Thyroid gland (tissue), 4 donors: ENCODE measurements around the gene ACAT2. TPM values are rescaled to one million over a fixed set of nuclear protein-coding genes. Genes with fewer than 3 reads are reported as not detected.
A peak's percentile ranks its signal among the peaks of the same experiment; 100 is the strongest.

Source experiments
- DNase-seq, 2 donors: peaks; one replicate each; pipeline ENCODE4 v3.0.0-alpha.2; 2019
- H3K27ac ChIP-seq, 3 donors: fragments of 200-600 bp; sonication (generic); 1 replicate in 2 of 3; 2 replicates in 1 of 3; pipeline ENCODE4 v1.5.1; 2016 to 2019; ENCODE audit warnings: mild to moderate bottlenecking in 1 of 3, moderate library complexity in 1 of 3
- H3K27me3 ChIP-seq: fragments of 200-600 bp; sonication (generic); one replicate; pipeline ENCODE4 v1.5.1; 2019
- H3K36me3 ChIP-seq, 2 donors: fragments of 200-600 bp; sonication (generic); one replicate each; pipeline ENCODE4 v1.5.1; 2016 to 2019
- H3K4me1 ChIP-seq, 2 donors: fragments of 200-600 bp; sonication (generic); one replicate each; pipeline ENCODE4 v1.5.1; 2017 to 2019
- H3K4me3 ChIP-seq, 3 donors: fragments of 200-600 bp; sonication (generic); replicated peaks in 1 of 3; 1 replicate in 2 of 3; 2 replicates in 1 of 3; pipeline ENCODE4 v1.5.1; 2016; ENCODE audit warnings: mild to moderate bottlenecking in 1 of 3
- H3K9me3 ChIP-seq: fragments of 200-600 bp; sonication (generic); one replicate; pipeline ENCODE4 v1.5.1; 2017
- POLR2A ChIP-seq, 2 donors: fragments of 450-650 bp; IDR thresholded peaks; one replicate each; pipeline ENCODE4 v1.6.1; 2017; ENCODE audit warnings: antibody characterized with exemption in 2 of 2, mild to moderate bottlenecking in 2 of 2, moderate library complexity in 1 of 2
- WGBS, 2 donors: methylation state at CpG; one replicate each; pipeline ENCODE4 v1.1.5; 2017; 5-methylcytosine and 5-hydroxymethylcytosine counted together
- intact Hi-C: fragments of 100-400 bp; cut with DNase I; formaldehyde crosslinking; loops from one replicate; pipeline ENCODE4 v1.15.1; 2023
- total RNA-seq, 4 donors: library from RNA; depleted of rRNA; stranded (reverse); fragments of >200 nt; gene quantifications; one replicate each; pipeline ENCODE4 v1.2.3, GENCODE V29; 2016
- TF ChIP-seq, protein P1 (sequence below), 6 experiments: fragments of 200-600 bp in 3 of 6; fragments of 450-650 bp in 3 of 6; sonication (generic) in 3 of 6; IDR thresholded peaks; one replicate each; pipeline ENCODE4 v1.5.1; 2016 to 2019; ENCODE audit warnings: antibody characterized with exemption in 6 of 6, mild to moderate bottlenecking in 2 of 6, inconsistent platforms in 1 of 6, moderate library complexity in 1 of 6

Gene ACAT2
- total RNA-seq, 4 donors from 2014 or later, result 5.6 to 10.4 (median 7.0) TPM

DNA sequence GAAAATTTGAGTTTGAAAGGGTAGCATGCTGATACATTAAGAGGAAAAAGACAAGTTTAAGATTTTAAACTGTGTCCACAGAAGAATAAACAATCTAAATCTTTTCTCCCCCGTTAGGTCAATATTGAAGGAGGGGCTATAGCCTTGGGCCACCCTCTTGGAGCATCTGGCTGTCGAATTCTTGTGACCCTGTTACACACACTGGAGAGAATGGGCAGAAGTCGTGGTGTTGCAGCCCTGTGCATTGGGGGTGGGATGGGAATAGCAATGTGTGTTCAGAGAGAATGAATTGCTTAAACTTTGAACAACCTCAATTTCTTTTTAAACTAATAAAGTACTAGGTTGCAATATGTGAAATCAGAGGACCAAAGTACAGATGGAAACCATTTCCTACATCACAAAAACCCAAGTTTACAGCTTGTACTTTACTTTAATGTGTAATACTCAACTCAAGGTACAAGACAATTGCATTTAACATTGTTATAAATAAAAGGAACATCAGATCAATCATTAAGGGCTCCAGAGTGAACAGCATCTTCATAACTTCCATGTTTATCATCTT, 16.8 kb downstream of the ACAT2 start:
- H3K4me3 ChIP-seq, result no peak overlapping the region
- WGBS, 2 donors, result 80 to 82% methylated on average over 3 of the region's 3 CpGs
- H3K36me3 ChIP-seq, result peaks cover 61 to 62% of the 10 kb centered on the region in 2 donors
- TF ChIP-seq POLR2A (IDR thresholded peaks at IDR 0.05), result no peak
- TF ChIP-seq, protein P1, sequence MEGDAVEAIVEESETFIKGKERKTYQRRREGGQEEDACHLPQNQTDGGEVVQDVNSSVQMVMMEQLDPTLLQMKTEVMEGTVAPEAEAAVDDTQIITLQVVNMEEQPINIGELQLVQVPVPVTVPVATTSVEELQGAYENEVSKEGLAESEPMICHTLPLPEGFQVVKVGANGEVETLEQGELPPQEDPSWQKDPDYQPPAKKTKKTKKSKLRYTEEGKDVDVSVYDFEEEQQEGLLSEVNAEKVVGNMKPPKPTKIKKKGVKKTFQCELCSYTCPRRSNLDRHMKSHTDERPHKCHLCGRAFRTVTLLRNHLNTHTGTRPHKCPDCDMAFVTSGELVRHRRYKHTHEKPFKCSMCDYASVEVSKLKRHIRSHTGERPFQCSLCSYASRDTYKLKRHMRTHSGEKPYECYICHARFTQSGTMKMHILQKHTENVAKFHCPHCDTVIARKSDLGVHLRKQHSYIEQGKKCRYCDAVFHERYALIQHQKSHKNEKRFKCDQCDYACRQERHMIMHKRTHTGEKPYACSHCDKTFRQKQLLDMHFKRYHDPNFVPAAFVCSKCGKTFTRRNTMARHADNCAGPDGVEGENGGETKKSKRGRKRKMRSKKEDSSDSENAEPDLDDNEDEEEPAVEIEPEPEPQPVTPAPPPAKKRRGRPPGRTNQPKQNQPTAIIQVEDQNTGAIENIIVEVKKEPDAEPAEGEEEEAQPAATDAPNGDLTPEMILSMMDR (IDR thresholded peaks at IDR 0.05), result no peak
- no peak for DNase-seq
- H3K4me1 ChIP-seq, result no peaks in the 10 kb centered on the region
- no peak overlapping the region for H3K27ac ChIP-seq
- no peaks in the 10 kb centered on the region for H3K9me3 ChIP-seq
- intact Hi-C loops, result no loop called here
- H3K27me3 ChIP-seq, result no peaks in the 10 kb centered on the region

DNA sequence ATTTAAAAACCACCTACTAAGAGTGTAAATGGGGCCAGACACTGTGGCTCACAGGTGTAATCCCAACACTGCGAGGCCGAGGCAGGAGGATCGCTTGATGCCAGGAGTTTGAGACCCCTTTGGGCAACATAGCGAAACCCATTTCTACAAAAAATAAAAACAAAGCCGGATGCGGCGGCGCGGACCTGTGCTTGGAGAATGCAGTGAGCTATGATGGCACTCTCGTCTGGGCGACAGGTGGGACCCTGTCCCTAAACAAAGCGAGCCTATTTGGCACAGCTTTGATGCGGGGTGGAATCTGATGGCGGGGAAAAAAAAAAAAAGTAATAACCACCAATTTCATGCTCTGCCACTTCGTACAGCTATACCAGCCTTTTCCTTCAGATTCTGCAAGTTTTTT, 26.4 kb downstream of the ACAT2 start:
- H3K27me3 ChIP-seq, result no peaks in the 10 kb centered on the region
- H3K9me3 ChIP-seq, result no peaks in the 10 kb centered on the region
- peaks cover 34 to 44% of the 10 kb centered on the region in 2 donors for H3K36me3 ChIP-seq
- 36 to 45% methylated on average over 15 of the region's 15 CpGs for WGBS, 2 donors
- intact Hi-C loops, result loop anchor here (5.0 to 10.0 kb wide), 2 partner anchors 63 to 96 kb away; partner anchors contain the start of genes SOD2 and WTAP
- H3K27ac ChIP-seq, result peak overlapping the region in 2 of 3 donors; percentile 99
- TF ChIP-seq, protein P1 (IDR thresholded peaks at IDR 0.05), result no peak
- no peak for TF ChIP-seq POLR2A (IDR thresholded peaks at IDR 0.05)
- DNase-seq, result peak in 1 of 2 donors; percentile 5
- H3K4me3 ChIP-seq, result peak overlapping the region in 2 of 3 donors; percentile 64 to 81
- H3K4me1 ChIP-seq, result peaks cover 24 to 27% of the 10 kb centered on the region in 2 donors

DNA sequence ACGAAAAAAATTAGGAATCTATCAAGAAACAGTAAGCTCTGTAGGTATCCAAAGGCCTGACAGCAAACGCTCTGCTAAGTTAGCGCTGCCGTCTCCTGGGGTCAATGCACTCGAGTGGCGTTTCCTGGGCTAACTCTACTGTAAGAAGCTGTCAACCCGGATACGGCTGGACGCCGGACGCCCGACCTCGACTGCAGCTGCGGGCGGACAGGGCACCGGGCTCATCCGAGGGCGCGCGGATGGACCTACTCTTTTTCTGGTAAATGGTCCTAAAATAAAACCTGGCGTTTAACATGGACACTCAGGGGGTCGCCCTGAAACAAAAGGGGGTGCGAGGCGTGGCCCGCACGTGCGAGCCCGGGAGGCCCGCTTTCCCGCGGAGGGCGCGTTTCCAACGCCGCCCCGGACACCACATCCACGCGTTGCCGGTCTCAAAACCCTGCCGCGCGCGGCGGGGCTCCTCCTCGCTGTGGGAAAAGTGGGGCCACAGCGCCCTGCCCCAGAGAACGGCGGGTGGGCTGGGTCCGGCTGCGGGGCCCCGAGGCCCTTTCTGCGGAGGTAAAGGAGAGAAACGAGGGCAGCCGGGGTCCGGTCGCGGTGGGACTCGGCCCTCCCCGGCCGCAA, 27.0 kb downstream of the ACAT2 start:
- no peaks in the 10 kb centered on the region for H3K9me3 ChIP-seq
- WGBS, 2 donors, result 0% methylated on average over 24 to 31 of the region's 60 CpGs
- intact Hi-C loops, result loop anchor here (5.0 to 10.0 kb wide), 2 partner anchors 64 to 97 kb away; partner anchors contain the start of genes SOD2 and WTAP
- TF ChIP-seq, protein P1 (IDR thresholded peaks at IDR 0.05), result no peak
- no peak for TF ChIP-seq POLR2A (IDR thresholded peaks at IDR 0.05)
- H3K27ac ChIP-seq, result peak overlapping the region; percentile 52 to 99 (median 99)
- H3K27me3 ChIP-seq, result no peaks in the 10 kb centered on the region
- H3K4me3 ChIP-seq, result peak overlapping the region; percentile 64 to 81 (median 77)
- H3K36me3 ChIP-seq, result peaks cover 29 to 39% of the 10 kb centered on the region in 2 donors
- peaks cover 24 to 27% of the 10 kb centered on the region in 2 donors for H3K4me1 ChIP-seq
- DNase-seq, result peak; percentile 55 to 56

DNA sequence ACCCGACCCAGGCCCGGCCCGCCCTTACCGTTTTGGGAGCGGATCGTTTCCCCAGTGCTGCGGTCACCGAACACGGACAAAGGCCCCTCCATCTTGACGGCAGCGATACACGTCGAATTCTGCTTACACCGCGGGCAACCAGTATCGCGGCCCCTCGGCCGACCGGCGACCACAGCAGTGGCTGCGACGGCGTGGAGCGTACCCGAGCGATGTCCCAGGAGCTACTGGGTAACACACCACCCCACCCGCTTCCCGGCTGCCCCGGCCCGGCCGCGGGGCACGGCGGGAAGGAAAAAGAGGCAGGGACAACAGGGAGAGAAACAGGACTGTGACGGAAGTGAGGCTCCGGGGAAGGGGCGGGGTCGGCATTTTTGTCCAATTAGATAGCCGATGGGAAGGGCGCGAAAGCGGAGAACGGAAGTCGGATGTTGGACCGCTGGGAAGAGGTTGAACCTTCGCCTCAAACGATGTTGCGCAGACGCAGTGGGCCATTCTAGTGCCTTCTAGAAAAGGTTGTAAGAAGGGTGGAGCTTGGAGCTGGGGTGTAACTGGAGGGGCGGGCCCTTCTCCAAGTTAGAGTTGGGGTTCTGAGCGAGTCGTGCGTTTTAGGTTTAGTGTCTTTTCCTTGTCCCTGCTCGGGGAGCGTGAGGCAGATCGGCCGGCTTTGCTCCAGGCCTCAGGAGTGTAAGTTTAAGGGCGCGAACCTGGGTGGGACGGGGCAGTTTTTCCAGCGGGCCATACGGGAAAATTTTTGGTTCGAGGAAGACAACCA, 27.7 kb downstream of the ACAT2 start, which contains the start of gene TCP1:
TCP1 (minus strand) TSS at position 226 of the 772 bp plus-strand sequence; CDS start at position 92, 134 bp downstream.
- TF ChIP-seq POLR2A (IDR thresholded peaks at IDR 0.05), result peak; percentile 89 to 95
- TF ChIP-seq, protein P1 (IDR thresholded peaks at IDR 0.05), result no peak
- 0% methylated on average over 38 to 43 of the region's 64 CpGs for WGBS, 2 donors
- Histone ChIP-seq H3K4me3 (peak within 1 kb of the TSS; percentile 64 to 81 (median 78)), H3K27ac (peak within 1 kb of the TSS; percentile 86 to 99 (median 99)), H3K36me3 (peaks cover 25 to 37% of the 10 kb centered on the region in 2 donors), H3K4me1 (peaks cover 24 to 27% of the 10 kb centered on the region in 2 donors), H3K27me3 (no peaks in the 10 kb centered on the region), H3K9me3 (no peaks in the 10 kb centered on the region)
- peak; percentile 100 for DNase-seq
- intact Hi-C loops, result loop anchor here (5.0 to 10.0 kb wide), 2 partner anchors 65 to 97 kb away; partner anchors contain the start of genes SOD2 and WTAP
